ENCODE measurements around the gene TNC.

Gene TNC

DNA sequence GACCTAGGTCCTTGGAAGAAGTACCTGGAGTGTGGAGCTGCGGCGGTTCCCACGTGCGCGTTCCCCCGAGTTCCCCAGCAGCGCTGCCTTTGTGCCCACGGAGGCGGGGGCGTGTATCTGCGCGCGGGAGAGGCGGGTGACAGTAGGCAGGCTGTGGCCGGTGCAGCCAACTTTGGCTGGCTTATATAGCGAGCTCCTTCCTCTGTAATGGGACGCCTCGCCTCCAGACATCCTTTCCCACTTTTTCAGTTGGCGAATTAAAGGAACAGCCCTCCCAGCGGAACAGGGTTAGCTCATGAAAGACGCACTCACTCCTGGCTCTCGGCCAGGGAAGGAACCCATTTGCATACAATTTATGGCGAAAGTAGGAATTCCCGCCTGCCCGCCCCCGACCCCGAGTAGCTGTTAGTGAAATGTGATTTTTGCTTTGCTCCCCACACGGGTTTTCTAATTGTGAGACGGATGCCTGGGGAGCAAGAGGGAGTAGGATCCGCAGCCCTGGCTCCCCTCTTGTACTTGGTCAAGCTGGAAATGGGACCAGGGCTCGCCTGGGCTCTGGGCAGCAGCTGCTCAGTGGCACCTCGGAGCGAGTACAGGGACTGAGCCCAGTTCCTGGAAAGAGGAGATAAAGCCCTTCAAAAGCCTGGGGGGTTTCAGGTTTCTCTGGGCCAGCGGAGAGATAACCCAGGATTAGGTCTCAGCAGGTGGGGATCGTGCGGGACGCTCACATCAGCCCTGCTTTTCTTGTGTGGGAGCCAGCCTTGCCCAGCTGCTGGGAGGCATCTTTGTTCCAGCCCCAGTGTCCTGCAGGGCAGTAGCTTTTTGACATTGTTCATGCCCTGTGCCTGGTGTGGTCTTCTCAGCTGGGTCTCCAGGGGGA lies at the start of gene TNC:
Gene TNC (minus strand): TSS at position 159 of the 880 bp plus-strand sequence. CDS start 27,139 bp downstream, outside the sequence.
- TF ChIP-seq, protein P1, sequence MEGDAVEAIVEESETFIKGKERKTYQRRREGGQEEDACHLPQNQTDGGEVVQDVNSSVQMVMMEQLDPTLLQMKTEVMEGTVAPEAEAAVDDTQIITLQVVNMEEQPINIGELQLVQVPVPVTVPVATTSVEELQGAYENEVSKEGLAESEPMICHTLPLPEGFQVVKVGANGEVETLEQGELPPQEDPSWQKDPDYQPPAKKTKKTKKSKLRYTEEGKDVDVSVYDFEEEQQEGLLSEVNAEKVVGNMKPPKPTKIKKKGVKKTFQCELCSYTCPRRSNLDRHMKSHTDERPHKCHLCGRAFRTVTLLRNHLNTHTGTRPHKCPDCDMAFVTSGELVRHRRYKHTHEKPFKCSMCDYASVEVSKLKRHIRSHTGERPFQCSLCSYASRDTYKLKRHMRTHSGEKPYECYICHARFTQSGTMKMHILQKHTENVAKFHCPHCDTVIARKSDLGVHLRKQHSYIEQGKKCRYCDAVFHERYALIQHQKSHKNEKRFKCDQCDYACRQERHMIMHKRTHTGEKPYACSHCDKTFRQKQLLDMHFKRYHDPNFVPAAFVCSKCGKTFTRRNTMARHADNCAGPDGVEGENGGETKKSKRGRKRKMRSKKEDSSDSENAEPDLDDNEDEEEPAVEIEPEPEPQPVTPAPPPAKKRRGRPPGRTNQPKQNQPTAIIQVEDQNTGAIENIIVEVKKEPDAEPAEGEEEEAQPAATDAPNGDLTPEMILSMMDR (IDR thresholded peaks at IDR 0.05; ENCODE audit: control extremely low read depth, extremely low read depth, low read depth, missing control alignments) = no peak
- POLR2A ChIA-PET = no interaction called here
- CTCF ChIA-PET = interaction anchor here (1.2 kb wide), 2 partner anchors 15 to 22 kb away, joined by 3 read pairs; no protein-coding TSS in a partner anchor
- no peak for DNase-seq (ENCODE audit: extremely low spot score)

DNA sequence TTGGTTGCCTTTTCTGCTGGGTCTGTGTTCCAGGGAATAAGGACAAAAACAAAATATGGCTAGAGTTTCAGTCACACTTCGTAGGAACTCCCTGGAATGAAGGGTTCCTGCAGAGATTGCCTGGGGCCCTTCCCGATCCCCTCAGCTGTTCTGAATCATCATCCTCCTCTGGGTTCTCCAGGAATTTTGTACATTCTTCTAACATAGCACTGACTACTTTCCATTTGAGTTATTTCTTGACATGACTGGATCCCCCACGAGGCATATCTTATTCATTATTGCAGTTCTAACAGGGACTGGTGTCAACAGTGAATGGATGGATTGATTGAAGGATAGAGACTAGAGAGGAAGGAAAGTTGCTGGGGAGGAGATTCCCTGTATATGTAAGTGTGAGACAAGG lies 49.2 kb upstream of the TNC start:
- POLR2A ChIA-PET = no interaction called here
- DNase-seq (ENCODE audit: extremely low spot score) = no peak
- CTCF ChIA-PET = no interaction called here
- TF ChIP-seq, protein P1 (IDR thresholded peaks at IDR 0.05; ENCODE audit: control extremely low read depth, extremely low read depth, low read depth, missing control alignments) = no peak

DNA sequence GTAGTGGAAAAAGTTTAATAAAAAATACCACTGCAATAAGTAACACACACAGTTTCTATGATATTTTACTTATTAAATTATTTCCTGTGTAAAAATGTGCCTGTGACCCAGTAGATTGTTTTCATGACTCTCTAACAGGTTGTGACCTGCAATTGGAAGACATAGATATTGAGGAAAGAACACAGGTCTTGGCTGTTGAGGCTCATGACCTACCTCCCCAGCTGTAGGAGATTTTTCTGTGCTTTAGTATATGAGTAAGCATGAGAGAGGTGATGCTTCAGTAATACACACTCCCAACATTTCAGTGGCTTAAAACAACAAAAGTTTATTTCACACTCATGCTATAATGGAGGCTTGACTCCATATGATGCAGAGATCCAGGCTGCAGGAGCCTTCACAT lies 47.3 kb upstream of the TNC start:
- CTCF ChIA-PET = no interaction called here
- POLR2A ChIA-PET = no interaction called here
- TF ChIP-seq, protein P1 (IDR thresholded peaks at IDR 0.05; ENCODE audit: control extremely low read depth, extremely low read depth, low read depth, missing control alignments) = no peak
- DNase-seq (ENCODE audit: extremely low spot score) = no peak

DNA sequence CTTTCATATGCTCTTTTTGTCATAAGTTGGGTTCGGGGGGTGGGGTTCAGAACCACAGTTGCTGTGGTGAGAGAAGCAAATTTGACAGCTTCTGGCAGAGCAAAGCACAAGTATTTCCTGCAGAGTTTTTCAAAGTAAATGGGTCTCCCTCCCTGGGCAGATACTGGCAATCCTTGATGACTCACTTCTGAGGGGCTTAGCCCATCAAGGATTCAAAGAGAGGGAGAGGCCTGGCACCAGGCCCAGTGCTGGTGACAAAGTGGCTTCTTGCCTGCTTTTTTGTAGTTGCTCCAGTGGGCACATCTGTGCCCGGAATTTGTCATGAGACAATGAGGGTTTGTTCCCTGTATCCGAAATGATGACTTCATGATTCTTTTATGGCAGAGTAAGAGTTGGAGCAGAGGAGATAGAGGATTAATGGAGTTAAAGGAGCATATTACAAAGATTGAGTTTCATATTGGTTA lies 46.6 kb upstream of the TNC start:
- POLR2A ChIA-PET = no interaction called here
- no peak for DNase-seq (ENCODE audit: extremely low spot score)
- CTCF ChIA-PET = interaction anchor here (1.4 kb wide), 1 partner anchor 38 kb away, joined by 3 read pairs; no protein-coding TSS in a partner anchor
- TF ChIP-seq, protein P1 (IDR thresholded peaks at IDR 0.05; ENCODE audit: control extremely low read depth, extremely low read depth, low read depth, missing control alignments) = no peak

DNA sequence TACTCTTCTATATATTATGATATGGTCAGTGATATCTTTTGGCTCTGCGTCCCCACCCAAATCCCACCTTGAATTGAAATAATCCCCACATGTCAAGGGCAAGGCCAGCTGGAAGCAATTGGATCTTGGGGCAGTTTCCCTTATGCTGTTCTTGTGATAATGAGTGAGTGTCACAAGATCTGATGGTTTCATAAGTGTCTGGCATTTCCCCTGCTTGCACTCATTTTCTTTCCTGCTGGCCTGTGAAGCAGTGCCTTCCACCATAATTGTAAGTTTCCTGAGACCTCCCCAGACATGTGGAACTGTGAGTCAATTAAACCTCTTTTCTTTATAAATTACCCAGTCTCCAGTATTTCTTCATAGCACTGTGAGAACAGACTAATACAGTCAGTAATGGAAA lies 45.0 kb upstream of the TNC start:
- TF ChIP-seq, protein P1 (IDR thresholded peaks at IDR 0.05; ENCODE audit: control extremely low read depth, extremely low read depth, low read depth, missing control alignments) = no peak
- CTCF ChIA-PET = no interaction called here
- POLR2A ChIA-PET = no interaction called here
- DNase-seq (ENCODE audit: extremely low spot score) = no peak

DNA sequence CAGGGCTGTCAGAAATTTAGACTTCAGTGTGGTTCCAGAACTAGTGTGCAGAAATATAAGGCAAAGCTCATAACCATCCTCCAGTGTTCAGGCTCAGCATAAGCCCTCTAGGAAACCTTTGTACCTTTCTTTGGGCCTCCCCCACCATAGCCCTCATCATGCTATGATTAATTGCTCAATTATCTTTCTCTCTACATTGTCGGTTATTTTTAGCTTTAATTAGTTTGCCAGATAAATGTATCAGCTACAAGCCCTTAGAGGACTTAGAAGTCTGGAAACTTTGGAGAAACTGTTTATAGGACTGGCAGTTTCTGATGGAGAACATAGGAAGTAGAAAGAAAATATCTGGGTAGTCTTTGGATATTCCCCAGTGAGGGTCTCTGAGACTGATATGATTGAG lies 43.5 kb upstream of the TNC start:
- TF ChIP-seq, protein P1 (IDR thresholded peaks at IDR 0.05; ENCODE audit: control extremely low read depth, extremely low read depth, low read depth, missing control alignments) = no peak
- CTCF ChIA-PET = interaction anchor here (1.5 kb wide), 1 partner anchor 10 kb away, joined by 8 read pairs; no protein-coding TSS in a partner anchor
- POLR2A ChIA-PET = no interaction called here
- no peak for DNase-seq (ENCODE audit: extremely low spot score)
